ENCODE results near the gene C17orf114.
A peak's percentile ranks its signal among the peaks of the same experiment; 100 is the strongest.

The C17orf114 gene

GRCh38 chr17:4808378-4808767, 6.2 kb upstream of the C17orf114 start (continued):
- TF ChIP-seq ZBTB6 (tag by site-specific recombination; IDR thresholded peaks at IDR 0.05) (no peak), TSHZ1 (tag by site-specific recombination; IDR thresholded peaks at IDR 0.05; ENCODE audit: borderline replicate concordance) (no peak), PBX3 (CRISPR knock-in tag; IDR thresholded peaks at IDR 0.05) (no peak), CTCF (tag by site-specific recombination; IDR thresholded peaks at IDR 0.05) (no peak), ZNF138 (tag by site-specific recombination; IDR thresholded peaks at IDR 0.05; ENCODE audit: borderline replicate concordance) (no peak), PRDM10 (tag by site-specific recombination; IDR thresholded peaks at IDR 0.05) (peak; percentile 77), IKZF3 (tag by site-specific recombination; IDR thresholded peaks at IDR 0.05) (no peak)

GRCh38 chr17:4807605-4808377, 5.7 kb upstream of the C17orf114 start:
- Histone ChIP-seq H3K9me3 (ENCODE audit: control insufficient read depth, insufficient read depth, low read depth, low read length) (no peaks in the 10 kb centered on the region), H3K4me3 (ENCODE audit: low read depth, low read length) (peak overlapping the region; percentile 69), H3K36me3 (ENCODE audit: control insufficient read depth in 2 of 2, insufficient read depth in 1 of 2, low read length in 2 of 2) (peaks cover 0 to 26% of the 10 kb centered on the region in 2 experiments; a peak in 2 of 3 replicates), H3K4me1 (ENCODE audit: control insufficient read depth, insufficient read depth, low read length) (no peaks in the 10 kb centered on the region), H3K27ac (ENCODE audit: extremely low read depth, low read depth, low read length) (no peak overlapping the region)
- POLR2A ChIA-PET: interaction anchor here (0.6 to 4.4 kb wide), 8 partner anchors 12 to 104 kb away, joined by 3 to 41 read pairs (median 4); partner anchors contain the start of genes MED11, MINK1, PELP1 and PSMB6
- CTCF ChIA-PET: interaction anchor here (0.6 to 1.4 kb wide), 5 partner anchors 17 to 34 kb away, joined by 3 to 8 read pairs (median 3); no protein-coding TSS in a partner anchor
- TF ChIP-seq SP2 (tag by site-specific recombination; IDR thresholded peaks at IDR 0.05) (peak; percentile 45), GLIS2 (tag by site-specific recombination; IDR thresholded peaks at IDR 0.05) (peak; percentile 44), SETDB1 (IDR thresholded peaks at IDR 0.05; ENCODE audit: insufficient read length, low read length) (no peak), ZNF335 (tag by site-specific recombination; conservative IDR thresholded peaks at IDR 0.05) (peak; percentile 52), KLF9 (tag by site-specific recombination; IDR thresholded peaks at IDR 0.05; ENCODE audit: low read depth) (peak; percentile 22; the same call in 1 of the 2 replicates), ZNF449 (tag by site-specific recombination; IDR thresholded peaks at IDR 0.05) (no peak), ZNF133 (tag by site-specific recombination; IDR thresholded peaks at IDR 0.05) (no peak), ZNF600 (tag by site-specific recombination; IDR thresholded peaks at IDR 0.05) (peak; percentile 80), ZBTB20 (tag by site-specific recombination; IDR thresholded peaks at IDR 0.05) (peak; percentile 43; the same call in 1 of the 2 replicates), ZNF701 (tag by site-specific recombination; IDR thresholded peaks at IDR 0.05) (no peak), PATZ1 (tag by site-specific recombination; IDR thresholded peaks at IDR 0.05) (0 out of 2 replicates have a peak, but pooled peaks have one; percentile 4), ZXDB (tag by site-specific recombination; IDR thresholded peaks at IDR 0.05) (no peak)

Data from HEK293 (cell line).